OCI-LY1 (cell line): Measurements from ENCODE around the gene PRLR.

Source experiments
- H2AFZ ChIP-seq: fragments of 200-600 bp; sonication (generic), shearing (Covaris generic); 2 replicates; pipeline ENCODE4 v1.6.0; 2014; ENCODE audit warnings: antibody characterized with exemption, mild to moderate bottlenecking, low read length
- H3F3A ChIP-seq: fragments of 200-600 bp; sonication (generic), shearing (Covaris generic); 2 replicates; pipeline ENCODE4 v1.6.0; 2014; ENCODE audit warnings: mild to moderate bottlenecking, antibody characterized with exemption, low read length, moderate library complexity; ENCODE audit not compliant: insufficient read depth
- H3K27ac ChIP-seq: fragments of 200-600 bp; sonication (generic); 2 replicates; pipeline ENCODE4 v1.5.1; 2014; ENCODE audit warnings: low read length, mixed run types, mild to moderate bottlenecking, low read depth; ENCODE audit not compliant: poor library complexity, severe bottlenecking
- H3K27me3 ChIP-seq: fragments of 200-600 bp; sonication (generic); 2 replicates; pipeline ENCODE4 v1.6.0; 2014; ENCODE audit warnings: antibody characterized with exemption, mild to moderate bottlenecking, low read length, moderate library complexity; ENCODE audit not compliant: insufficient read depth
- H3K36me3 ChIP-seq: fragments of 200-600 bp; sonication (generic); 2 replicates; pipeline ENCODE4 v1.6.1; 2014; ENCODE audit warnings: mild to moderate bottlenecking, antibody characterized with exemption, low read length, moderate library complexity, mixed read lengths; ENCODE audit not compliant: insufficient read depth
- H3K4me1 ChIP-seq: fragments of 200-600 bp; sonication (generic); 2 replicates; pipeline ENCODE4 v1.5.1; 2014; ENCODE audit warnings: mild to moderate bottlenecking, low read length, moderate library complexity; ENCODE audit not compliant: insufficient read depth, severe bottlenecking
- H3K4me2 ChIP-seq: fragments of 200-600 bp; sonication (generic), shearing (Covaris generic); 2 replicates; pipeline ENCODE4 v1.6.1; 2014; ENCODE audit warnings: low read length
- H3K4me3 ChIP-seq: fragments of 200-600 bp; sonication (generic); 2 replicates; pipeline ENCODE4 v1.5.1; 2014; ENCODE audit warnings: low read length, low read depth, mild to moderate bottlenecking, mixed read lengths; ENCODE audit not compliant: poor library complexity, severe bottlenecking
- H3K79me2 ChIP-seq: fragments of 200-600 bp; shearing (Covaris generic); 2 replicates; pipeline ENCODE4 v1.6.1; 2016; ENCODE audit warnings: mixed run types, low read length, mixed read lengths; ENCODE audit not compliant: insufficient read depth
- H3K9ac ChIP-seq: fragments of 200-600 bp; sonication (generic), shearing (Covaris generic); 2 replicates; pipeline ENCODE4 v1.6.1; 2014; ENCODE audit warnings: mild to moderate bottlenecking, low read length, mixed read lengths
- H3K9me2 ChIP-seq: fragments of 200-600 bp; sonication (generic), shearing (Covaris generic); 2 replicates; pipeline ENCODE4 v1.6.1; 2014; ENCODE audit warnings: low read depth, mild to moderate bottlenecking, low read length, mixed read lengths
- H3K9me3 ChIP-seq: fragments of 200-600 bp; shearing (Covaris generic); 2 replicates; pipeline ENCODE4 v1.6.1; 2014; ENCODE audit warnings: low read length, mixed read lengths
- H4K20me1 ChIP-seq: fragments of 200-600 bp; sonication (generic), shearing (Covaris generic); 2 replicates; pipeline ENCODE4 v1.6.0; 2016; ENCODE audit warnings: mild to moderate bottlenecking, low read length; ENCODE audit not compliant: insufficient read depth
- EZH2 ChIP-seq: fragments of 200-600 bp; sonication (generic), shearing (Covaris generic); IDR thresholded peaks from 2 replicates; pipeline ENCODE4 v1.8.0; 2017; ENCODE audit warnings: borderline replicate concordance, mixed run types, mild to moderate bottlenecking, antibody characterized with exemption, low read length, moderate library complexity, mixed read lengths
- TF ChIP-seq, protein P1 (sequence below): fragments of 200-600 bp; sonication (generic), shearing (Covaris generic); IDR thresholded peaks from 2 replicates; pipeline ENCODE4 v1.5.1; 2017; ENCODE audit warnings: mild to moderate bottlenecking, antibody characterized with exemption, low read length, moderate library complexity, mixed read lengths

Gene PRLR

DNA sequence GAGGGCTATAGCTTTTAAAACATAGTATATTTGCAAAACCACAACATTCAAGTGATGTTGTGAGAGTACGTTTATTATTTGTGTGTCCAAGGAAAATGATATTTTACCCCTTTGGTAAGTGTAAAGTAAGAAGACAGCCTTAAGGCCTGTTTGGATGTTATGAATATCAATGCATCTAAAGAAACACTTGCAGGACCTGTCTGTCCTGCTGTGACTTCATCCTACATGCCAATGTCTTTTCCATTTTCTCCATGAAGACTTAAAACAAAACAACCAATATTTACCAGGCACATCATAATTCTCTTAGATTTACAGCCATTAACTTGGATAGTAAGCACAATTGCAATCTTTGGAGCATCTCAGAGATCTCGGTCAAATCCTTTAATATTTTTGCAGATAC lies 29.0 kb downstream of the PRLR start:
- Histone ChIP-seq H3K36me3 (no peaks in the 10 kb centered on the region), H3K9ac (no peak overlapping the region), H4K20me1 (no peaks in the 10 kb centered on the region), H3K4me3 (no peak overlapping the region), H3K9me3 (no peaks in the 10 kb centered on the region), H3K27me3 (no peaks in the 10 kb centered on the region; the same call in 1 of the 2 replicates), H3K9me2 (no peaks in the 10 kb centered on the region), H2AFZ (no peak overlapping the region), H3F3A (no peaks in the 10 kb centered on the region), H3K4me1 (no peaks in the 10 kb centered on the region), H3K79me2 (no peaks in the 10 kb centered on the region), H3K27ac (no peak overlapping the region), H3K4me2 (no peak overlapping the region)
- TF ChIP-seq, protein P1, sequence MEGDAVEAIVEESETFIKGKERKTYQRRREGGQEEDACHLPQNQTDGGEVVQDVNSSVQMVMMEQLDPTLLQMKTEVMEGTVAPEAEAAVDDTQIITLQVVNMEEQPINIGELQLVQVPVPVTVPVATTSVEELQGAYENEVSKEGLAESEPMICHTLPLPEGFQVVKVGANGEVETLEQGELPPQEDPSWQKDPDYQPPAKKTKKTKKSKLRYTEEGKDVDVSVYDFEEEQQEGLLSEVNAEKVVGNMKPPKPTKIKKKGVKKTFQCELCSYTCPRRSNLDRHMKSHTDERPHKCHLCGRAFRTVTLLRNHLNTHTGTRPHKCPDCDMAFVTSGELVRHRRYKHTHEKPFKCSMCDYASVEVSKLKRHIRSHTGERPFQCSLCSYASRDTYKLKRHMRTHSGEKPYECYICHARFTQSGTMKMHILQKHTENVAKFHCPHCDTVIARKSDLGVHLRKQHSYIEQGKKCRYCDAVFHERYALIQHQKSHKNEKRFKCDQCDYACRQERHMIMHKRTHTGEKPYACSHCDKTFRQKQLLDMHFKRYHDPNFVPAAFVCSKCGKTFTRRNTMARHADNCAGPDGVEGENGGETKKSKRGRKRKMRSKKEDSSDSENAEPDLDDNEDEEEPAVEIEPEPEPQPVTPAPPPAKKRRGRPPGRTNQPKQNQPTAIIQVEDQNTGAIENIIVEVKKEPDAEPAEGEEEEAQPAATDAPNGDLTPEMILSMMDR = no peak

DNA sequence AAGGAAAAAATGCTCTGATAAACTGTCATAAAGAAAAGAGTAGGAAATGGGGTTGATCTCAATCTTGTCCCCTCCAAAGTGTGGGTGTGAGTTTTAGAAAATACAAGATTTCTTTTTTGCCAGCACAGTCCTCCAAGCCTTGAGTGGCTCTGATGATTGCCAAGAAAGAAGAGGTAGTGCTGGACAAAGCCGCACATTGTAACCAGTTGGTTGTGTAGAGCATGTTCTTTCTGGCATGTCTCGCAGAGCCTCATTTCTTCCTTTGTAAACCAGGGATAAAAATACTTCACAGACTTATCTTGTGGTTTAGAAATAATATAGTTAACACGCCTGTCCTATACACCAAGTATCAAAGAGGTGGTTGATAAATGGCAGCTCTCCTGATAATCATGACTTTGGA lies 30.4 kb downstream of the PRLR start:
- Histone ChIP-seq H3F3A (no peaks in the 10 kb centered on the region), H3K79me2 (no peaks in the 10 kb centered on the region), H3K27me3 (no peaks in the 10 kb centered on the region; the same call in 1 of the 2 replicates), H3K36me3 (no peaks in the 10 kb centered on the region), H3K9me3 (no peaks in the 10 kb centered on the region), H3K27ac (no peak overlapping the region), H2AFZ (no peak overlapping the region), H3K4me3 (no peak overlapping the region), H3K4me2 (no peak overlapping the region), H3K9ac (no peak overlapping the region), H3K4me1 (peaks cover 8% of the 10 kb centered on the region), H3K9me2 (no peaks in the 10 kb centered on the region), H4K20me1 (no peaks in the 10 kb centered on the region)
- TF ChIP-seq, protein P1 = no peak
- no peak for TF ChIP-seq EZH2

DNA sequence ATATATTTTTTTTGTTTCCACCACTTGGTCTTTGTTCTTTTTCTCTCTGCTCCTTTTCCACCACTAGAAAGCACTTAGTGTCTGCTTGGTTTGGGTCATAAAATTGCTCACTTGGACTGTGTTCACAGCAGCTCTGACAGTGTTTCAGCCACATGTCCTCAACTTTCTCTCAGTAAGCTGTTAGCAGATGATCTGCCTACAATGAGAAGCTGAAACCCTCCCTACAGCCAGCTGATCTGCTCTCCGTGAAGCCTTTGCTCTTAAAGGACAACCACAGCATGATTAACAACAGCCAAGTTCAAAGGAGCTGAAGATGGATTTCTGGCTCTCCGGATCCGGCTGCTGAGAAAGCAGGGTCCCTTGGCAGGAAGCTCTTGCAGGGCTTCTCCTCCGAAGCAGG lies 31.6 kb downstream of the PRLR start:
- Histone ChIP-seq H3F3A (no peaks in the 10 kb centered on the region), H3K9me3 (no peaks in the 10 kb centered on the region), H3K27me3 (no peaks in the 10 kb centered on the region; the same call in 1 of the 2 replicates), H3K79me2 (no peaks in the 10 kb centered on the region), H2AFZ (no peak overlapping the region), H3K9me2 (no peaks in the 10 kb centered on the region), H3K4me2 (no peak overlapping the region), H3K4me1 (peaks cover 18% of the 10 kb centered on the region), H3K9ac (no peak overlapping the region), H3K27ac (no peak overlapping the region), H3K36me3 (no peaks in the 10 kb centered on the region), H4K20me1 (no peaks in the 10 kb centered on the region), H3K4me3 (no peak overlapping the region)
- TF ChIP-seq, protein P1 = no peak
- no peak for TF ChIP-seq EZH2
